A673 (cell line): ENCODE data around the gene SMIM21. TPM values are rescaled to one million over a fixed set of nuclear protein-coding genes. Genes with fewer than 3 reads are reported as not detected.

ENCODE experiments used
- BruUV-seq: library from RNA; stranded (reverse); fragments of 400-500 nt; replicated peaks from 2 replicates; lab custom pipeline; 2021; lab: Mats Ljungman, UMichigan
- CTCF ChIA-PET: fragments of 300-600 bp; sonication (Branson Sonifier 250); formaldehyde crosslinking; loops from one replicate; lab custom pipeline; 2022; ENCODE audit warnings: antibody characterized with exemption; lab: Charles Lee
- POLR2A ChIA-PET: fragments of 300-600 bp; sonication (Branson Sonifier 250); formaldehyde crosslinking; loops from one replicate; lab custom pipeline; 2022; ENCODE audit warnings: antibody characterized with exemption; ENCODE audit not compliant: low non-redundant PET; lab: Charles Lee
- DNase-seq: peaks from one replicate; pipeline ENCODE4 v3.0.0-alpha.2; 2015; ENCODE audit warnings: low spot score
- H3K27ac ChIP-seq: fragments of 200-600 bp; sonication (generic); 2 replicates; pipeline ENCODE4 v1.5.1; 2016; ENCODE audit warnings: mixed run types, low read depth, mild to moderate bottlenecking, mixed read lengths, antibody characterized with exemption, low read length; ENCODE audit not compliant: poor library complexity, severe bottlenecking
- H3K27me3 ChIP-seq: fragments of 200-600 bp; sonication (generic); replicated peaks from 2 replicates; pipeline ENCODE4 v1.6.1; 2017; ENCODE audit warnings: mixed run types, low read depth, mild to moderate bottlenecking, mixed read lengths, antibody characterized with exemption, low read length; ENCODE audit not compliant: insufficient read depth, poor library complexity
- H3K36me3 ChIP-seq: fragments of 200-600 bp; sonication (generic); 2 replicates; pipeline ENCODE4 v1.6.1; 2016; ENCODE audit warnings: mixed run types, mild to moderate bottlenecking, mixed read lengths, antibody characterized with exemption, low read length; ENCODE audit not compliant: insufficient read depth, poor library complexity, severe bottlenecking
- H3K4me1 ChIP-seq: fragments of 200-600 bp; sonication (generic); 2 replicates; pipeline ENCODE4 v1.6.1; 2017; ENCODE audit warnings: mixed run types, mild to moderate bottlenecking, mixed read lengths, antibody characterized with exemption, low read length; ENCODE audit not compliant: insufficient read depth, poor library complexity, severe bottlenecking
- H3K4me3 ChIP-seq: fragments of 200-600 bp; sonication (generic); 2 replicates; pipeline ENCODE4 v1.5.1; 2016; ENCODE audit warnings: low read depth, mixed run types, mild to moderate bottlenecking, mixed read lengths, low read length; ENCODE audit not compliant: poor library complexity, severe bottlenecking
- H3K9me3 ChIP-seq: fragments of 200-600 bp; sonication (generic); 2 replicates; pipeline ENCODE4 v1.6.1; 2016; ENCODE audit warnings: mixed run types, low read depth, mild to moderate bottlenecking, mixed read lengths, antibody characterized with exemption, low read length; ENCODE audit not compliant: poor library complexity, severe bottlenecking
- CTCF ChIP-seq: fragments of 300-800, 200-600 bp; sonication (generic); conservative IDR thresholded peaks from 2 replicates; pipeline ENCODE4 v1.5.1; 2017; ENCODE audit warnings: low read depth, mild to moderate bottlenecking, antibody characterized with exemption, low read length, moderate library complexity, mixed read lengths
- EZH2 ChIP-seq: fragments of 200-600 bp; sonication (generic); IDR thresholded peaks from 2 replicates; pipeline ENCODE4 v1.6.1; 2017; ENCODE audit warnings: borderline replicate concordance, low read depth, mild to moderate bottlenecking, mixed read lengths, antibody characterized with exemption, low read length; ENCODE audit not compliant: poor library complexity, severe bottlenecking
- intact Hi-C: fragments of 100-400 bp; cut with micrococcal nuclease; formaldehyde crosslinking; loops from one replicate; pipeline ENCODE4 v1.10.0; 2022; ENCODE audit not compliant: unreplicated experiment
- total RNA-seq: library from RNA; stranded (reverse); gene quantifications from 2 replicates; pipeline ENCODE4 v1.2.3, GENCODE V29; 2021

The SMIM21 gene
- total RNA-seq, 1 experiment from 2014 or later, result not detected

DNA sequence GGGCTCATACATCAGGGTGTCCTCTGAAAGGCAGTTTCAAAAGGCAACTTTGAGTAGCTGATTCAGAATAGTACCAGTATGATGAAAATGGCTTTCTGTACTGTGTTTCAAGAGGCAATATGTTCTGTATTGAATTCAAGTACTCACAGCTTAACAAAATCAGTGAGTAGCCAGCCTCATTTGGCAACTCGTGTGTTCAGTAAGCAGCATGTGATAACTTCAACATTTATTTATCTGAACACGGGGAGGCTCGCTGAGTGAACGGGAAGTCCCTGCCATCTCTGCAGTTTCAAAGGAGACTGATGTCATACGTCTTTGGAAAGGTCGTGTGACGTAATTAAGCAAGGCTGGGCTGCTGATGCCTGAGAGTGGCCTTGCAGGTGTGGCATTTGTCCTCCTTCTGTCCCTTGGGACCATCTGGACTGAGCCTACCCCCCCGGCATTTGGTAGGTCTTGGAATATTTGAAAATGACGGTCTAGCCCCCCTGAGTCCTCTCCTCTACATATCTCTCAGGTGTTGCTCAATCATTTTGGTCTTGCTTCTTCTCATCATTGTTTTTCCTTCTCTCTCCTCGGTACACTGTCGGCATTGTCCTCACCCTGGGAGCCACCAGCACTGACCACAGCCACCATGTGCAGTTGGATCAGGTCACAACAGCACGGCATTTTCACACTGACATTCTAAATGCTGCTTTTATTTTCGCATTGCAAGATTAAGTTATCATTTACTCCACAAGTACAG, 62.8 kb downstream of the SMIM21 start:
- DNase-seq, result no peak
- TF ChIP-seq EZH2 (no peak), CTCF (no peak)
- ChIA-PET CTCF (no interaction called here), POLR2A (no interaction called here)
- H3K4me1 ChIP-seq, result no peaks in the 10 kb centered on the region
- BruUV-seq, result no TSS peak
- H3K4me3 ChIP-seq, result no peak overlapping the region
- intact Hi-C loops, result no loop called here
- H3K27ac ChIP-seq, result no peak overlapping the region
- no peaks in the 10 kb centered on the region for H3K9me3 ChIP-seq
- peaks cover 6% of the 10 kb centered on the region for H3K27me3 ChIP-seq
- no peaks in the 10 kb centered on the region for H3K36me3 ChIP-seq

DNA sequence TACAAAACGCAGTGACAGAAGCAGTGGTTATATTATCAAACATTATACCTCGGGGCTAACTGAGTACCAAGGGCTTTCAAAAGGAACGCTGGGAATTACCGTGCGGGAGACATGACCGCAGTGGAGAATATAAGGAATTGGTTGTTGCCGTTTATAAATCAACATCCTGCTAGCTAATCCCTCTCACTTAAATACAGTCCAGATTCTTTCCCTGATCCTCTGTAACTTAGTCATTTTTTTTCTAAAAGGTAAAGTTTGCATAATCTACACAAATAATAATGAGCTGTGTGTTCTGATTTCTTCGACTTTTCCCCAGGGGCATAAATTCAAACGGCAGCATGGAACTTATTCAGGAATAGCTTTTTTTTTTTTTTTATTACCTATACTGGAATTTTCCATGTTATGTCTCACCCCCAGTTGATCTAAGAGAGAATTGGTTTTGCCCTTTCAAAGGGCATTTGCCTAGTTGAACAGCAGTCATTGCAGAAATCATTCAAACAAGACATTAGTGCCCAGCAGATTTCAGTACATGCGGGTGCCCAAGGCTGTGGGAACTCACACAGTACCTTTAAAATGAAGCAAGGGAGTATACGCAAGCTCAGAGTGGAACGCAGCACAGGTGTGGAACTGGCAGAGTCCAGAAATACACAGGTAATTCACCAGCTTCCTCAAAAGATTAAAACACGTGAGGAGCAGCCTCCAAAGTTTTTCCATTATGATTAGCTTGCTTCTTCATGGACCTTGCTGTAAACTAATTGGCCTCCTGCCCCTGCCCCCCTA, 63.9 kb downstream of the SMIM21 start:
- CTCF ChIA-PET, result no interaction called here
- H3K4me1 ChIP-seq, result no peaks in the 10 kb centered on the region
- TF ChIP-seq EZH2 (no peak), CTCF (no peak)

DNA sequence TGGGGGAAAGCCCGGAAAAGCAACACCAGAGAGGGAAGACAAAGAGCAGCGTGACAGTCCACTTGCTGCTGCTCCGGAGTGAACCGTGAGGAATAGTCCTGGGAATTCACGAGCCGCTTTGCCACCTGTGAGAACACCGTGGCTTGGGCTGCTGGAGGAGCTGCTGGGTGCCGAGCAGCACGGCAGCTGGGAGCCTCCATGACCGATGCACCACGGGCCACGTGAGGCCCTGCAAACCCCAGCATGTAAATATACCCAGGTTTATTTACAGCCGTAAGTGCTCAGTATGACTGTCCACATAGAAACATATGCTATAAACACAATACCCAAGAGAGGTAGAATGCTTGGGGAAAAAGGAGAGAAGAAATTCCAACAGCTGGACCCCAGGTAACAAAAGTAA, 65.1 kb downstream of the SMIM21 start:
- POLR2A ChIA-PET, result no interaction called here

More for the DNA sequence above, 63.9 kb downstream of the SMIM21 start:
- DNase-seq, result no peak
- Histone ChIP-seq H3K27ac (no peak overlapping the region), H3K9me3 (no peaks in the 10 kb centered on the region), H3K27me3 (peaks cover 6% of the 10 kb centered on the region), H3K36me3 (no peaks in the 10 kb centered on the region), H3K4me3 (no peak overlapping the region)
- POLR2A ChIA-PET, result no interaction called here
- intact Hi-C loops, result no loop called here
- no TSS peak for BruUV-seq

More for the DNA sequence above, 65.1 kb downstream of the SMIM21 start:
- CTCF ChIA-PET, result no interaction called here
- Histone ChIP-seq H3K27ac (no peak overlapping the region), H3K36me3 (no peaks in the 10 kb centered on the region), H3K9me3 (no peaks in the 10 kb centered on the region), H3K4me3 (no peak overlapping the region), H3K27me3 (peaks cover 6% of the 10 kb centered on the region), H3K4me1 (no peaks in the 10 kb centered on the region)
- no peak for DNase-seq
- no TSS peak for BruUV-seq
- intact Hi-C loops, result no loop called here
- TF ChIP-seq EZH2, result no peak
- TF ChIP-seq CTCF, result no peak
